LHCN-M2 (cell line): ENCODE data around the gene ENOX1. TPM values are rescaled to one million over a fixed set of nuclear protein-coding genes. Genes with fewer than 3 reads are reported as not detected.

ENCODE experiments used
- DNase-seq: peaks from one replicate; pipeline ENCODE4 v3.0.0-alpha.2; 2012; ENCODE audit warnings: low read depth
- total RNA-seq: library from RNA; depleted of rRNA; stranded (reverse); fragments of >200 nt; gene quantifications from 2 replicates; pipeline ENCODE4 v1.2.3, GENCODE V29; 2014

ENOX1 gene
- total RNA-seq, 1 experiment from 2014 or later, result 7.7 TPM

DNA sequence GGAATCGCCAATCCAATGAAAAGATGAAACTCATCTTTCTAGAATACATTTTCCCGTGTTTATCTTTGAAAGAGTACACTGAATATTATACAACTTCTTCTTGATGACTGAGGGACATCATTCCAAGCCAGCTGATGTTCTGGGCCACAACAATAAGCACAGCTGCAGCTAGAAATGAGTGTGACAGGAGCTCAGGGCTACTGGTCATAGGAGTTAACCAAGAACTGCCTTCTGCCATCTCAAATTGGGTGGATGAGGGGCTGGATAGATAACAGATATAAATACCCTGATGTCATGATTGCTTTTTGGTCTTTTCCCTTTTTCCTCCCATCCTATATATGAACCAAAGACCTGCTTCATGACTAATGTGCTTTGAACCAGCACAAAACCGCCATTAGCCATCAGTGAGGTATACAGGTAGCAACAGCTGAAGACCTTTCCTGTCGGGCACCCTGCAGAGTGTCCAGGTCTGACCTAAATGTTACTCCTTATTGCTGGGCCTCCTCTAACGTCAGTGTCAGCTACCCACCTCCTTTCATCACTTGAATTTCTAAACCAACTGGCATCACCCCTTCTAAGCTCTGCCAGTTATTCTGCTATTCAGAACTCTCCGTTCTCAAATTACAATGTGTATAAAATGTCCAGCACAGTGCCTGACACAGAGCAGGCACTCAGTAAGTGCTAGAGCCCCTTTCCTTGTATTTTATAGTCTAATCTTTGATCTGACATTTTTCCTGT lies 178.2 kb downstream of the ENOX1 start:
- DNase-seq, result no peak

DNA sequence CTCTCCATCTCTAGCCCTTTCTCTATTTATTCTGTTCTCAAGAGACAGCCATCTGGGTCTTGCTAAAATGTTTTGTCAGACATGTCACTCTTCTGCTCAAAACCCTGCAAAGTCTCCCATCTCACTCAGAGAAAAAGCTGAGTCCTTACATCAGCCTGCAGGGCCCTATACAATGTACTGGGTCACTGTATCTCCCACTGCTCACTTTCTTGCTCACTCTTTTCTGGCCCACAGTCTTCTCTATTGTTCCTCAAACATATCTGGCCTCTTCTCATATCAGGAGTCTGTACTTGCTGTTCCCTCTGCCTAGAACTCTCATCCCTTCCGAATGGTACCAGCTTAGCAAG lies 189.2 kb downstream of the ENOX1 start:
- no peak for DNase-seq

DNA sequence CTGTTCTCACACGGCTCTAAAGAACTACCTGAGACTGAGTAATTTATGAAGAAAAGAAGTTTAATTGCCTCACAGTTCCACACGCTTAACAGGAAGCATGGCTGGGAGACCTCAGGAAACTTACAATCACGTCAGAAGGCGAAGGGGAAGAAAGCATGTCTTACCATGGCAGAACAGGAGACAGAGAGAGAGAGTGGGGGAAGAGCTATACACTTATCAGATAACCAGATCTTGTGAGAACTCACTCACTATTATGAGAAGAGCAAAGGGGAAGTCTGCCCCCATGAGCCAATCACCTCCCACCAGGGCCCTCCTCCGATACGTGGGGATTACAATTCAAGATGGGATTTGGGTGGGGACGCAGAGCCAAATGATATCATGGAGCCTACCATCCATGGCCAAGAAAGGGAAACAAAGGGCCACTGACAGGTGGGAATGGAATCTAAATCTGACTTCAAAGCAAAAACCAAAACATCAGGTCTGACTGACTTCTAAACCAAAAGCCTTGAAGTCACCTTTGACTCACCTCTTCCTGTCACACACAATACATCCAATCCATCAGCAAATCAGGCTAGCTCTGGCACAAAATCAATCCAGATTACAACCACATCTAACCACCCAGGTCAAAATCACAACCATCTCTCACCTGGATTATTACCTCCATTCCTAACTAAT lies 189.7 kb downstream of the ENOX1 start:
- DNase-seq, result no peak

DNA sequence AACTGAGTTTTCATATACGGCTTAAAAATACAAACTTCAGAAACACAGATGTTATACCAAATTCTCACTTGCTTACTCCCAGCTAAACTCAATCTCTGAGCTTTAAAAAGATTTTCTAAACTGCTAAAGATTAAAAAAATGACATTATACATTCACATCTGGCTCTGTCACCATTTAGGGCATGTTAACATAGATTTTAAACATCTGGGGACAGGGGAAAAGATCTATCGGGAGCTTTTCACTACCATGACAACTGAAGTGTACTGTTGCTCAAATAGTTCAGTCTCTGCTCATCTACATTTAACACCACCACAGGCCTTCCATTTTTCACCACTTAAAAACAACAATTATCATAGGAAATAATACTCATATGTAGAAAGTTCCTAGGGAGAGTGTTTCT lies 190.8 kb downstream of the ENOX1 start:
- DNase-seq, result no peak

DNA sequence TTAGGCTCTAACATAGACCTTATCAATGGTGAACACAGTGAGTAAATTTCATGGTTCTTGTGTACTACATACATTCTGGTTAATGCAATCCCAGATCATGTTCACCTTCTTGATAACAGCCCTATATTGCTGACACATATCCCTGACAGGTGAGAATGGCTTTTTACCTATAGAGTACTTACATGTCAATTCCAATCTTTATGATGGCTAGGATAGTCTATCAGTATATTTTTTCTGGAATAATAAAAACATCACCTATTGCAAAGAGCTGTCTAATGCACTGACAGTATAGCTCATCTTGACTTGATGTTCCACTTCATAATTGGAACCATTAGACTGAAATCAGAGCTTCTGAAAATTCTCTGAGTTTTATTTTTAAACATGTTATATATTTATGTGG lies 199.4 kb downstream of the ENOX1 start:
- DNase-seq, result no peak

DNA sequence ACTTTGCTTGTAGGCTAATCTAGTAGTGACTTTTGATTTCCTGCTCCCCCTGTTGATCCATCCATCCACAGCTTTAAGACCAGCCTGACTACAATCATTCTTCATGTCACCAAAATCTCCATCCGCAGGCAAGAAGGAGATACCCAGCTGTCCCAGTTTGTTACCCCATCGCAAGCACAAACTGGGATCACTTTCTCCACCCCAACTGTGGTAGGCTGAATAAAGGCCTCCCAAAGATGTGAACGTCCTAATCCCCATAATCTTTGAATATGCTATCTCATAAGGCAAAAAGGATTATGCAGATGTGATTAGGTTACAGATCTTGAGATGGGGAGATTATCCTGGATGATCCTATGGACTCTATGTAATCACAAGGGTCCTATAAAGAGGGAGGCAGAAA lies 202.0 kb downstream of the ENOX1 start:
- DNase-seq, result no peak

DNA sequence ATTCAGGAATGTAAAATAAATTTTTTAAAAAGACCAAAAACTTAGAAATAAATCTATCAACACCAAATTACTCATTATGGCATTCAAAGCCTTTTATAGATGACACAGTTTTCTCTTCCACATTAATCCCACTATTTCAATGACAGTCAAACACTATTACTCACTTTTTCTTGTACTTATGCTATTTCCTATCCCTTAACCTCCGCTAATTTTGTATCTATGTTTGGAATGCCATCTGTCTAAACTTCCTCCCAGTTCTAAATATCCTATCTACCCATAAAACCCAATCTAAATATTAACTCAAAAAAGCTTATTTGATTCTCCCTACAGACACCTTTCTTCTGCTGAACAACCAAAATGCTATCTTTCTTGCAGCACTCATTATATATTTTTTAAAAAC lies 203.5 kb downstream of the ENOX1 start:
- no peak for DNase-seq

DNA sequence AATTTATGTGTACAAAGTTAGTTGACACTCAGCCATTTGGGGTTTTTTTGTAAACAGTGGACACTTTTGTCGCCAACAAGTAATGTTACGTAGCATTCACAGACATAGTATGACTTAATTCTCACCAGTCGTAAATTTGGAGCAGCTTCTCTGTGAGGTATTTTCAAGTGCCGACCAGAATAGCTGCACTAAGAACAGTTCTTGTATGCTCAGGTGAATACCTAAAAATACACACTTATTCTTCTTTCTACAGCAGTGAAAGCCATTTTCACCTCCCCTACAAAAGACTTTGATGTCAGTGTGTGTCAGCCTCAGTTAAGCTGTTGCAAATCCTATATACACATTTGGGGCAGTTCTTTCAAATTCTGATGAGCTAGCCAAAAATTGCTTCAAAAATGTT lies 206.5 kb downstream of the ENOX1 start:
- DNase-seq, result no peak

DNA sequence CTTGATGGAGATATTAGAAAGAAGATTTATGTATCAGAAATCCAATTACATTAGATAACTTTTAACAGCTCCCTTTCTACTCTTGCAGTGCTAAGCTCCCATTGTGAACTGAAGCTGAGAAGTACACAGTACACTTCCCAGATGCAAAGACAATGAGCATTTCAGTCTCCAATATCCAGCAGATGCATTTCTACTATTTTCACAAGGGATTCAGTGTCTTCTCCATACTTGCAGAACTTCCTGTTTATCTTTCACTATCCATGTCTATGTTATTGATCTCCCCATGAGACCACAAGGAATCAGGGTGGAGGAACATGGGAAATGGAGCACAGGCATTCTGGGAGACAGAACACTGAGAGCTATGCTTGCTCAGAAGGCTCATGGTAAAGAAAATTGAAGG lies 207.5 kb downstream of the ENOX1 start:
- no peak for DNase-seq

DNA sequence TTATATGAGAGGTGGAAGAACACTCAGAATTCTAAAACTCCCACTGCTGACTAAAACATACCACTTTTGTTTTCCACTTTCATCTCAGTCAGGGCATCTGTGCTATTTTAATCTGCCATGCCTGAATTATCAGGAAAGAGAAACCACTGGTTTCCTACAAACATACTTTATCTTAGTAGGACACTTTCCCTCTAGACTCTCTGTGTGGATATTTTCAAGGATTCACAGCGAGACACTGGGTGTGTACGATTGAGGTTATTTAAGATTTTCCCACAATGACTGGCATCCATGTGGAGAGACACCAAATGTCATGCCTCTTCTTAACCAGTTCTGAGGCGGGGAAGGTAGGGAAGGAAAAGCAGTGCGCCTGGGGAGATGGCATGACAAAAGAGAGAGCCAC lies 212.2 kb downstream of the ENOX1 start:
- peak; percentile 13 for DNase-seq

DNA sequence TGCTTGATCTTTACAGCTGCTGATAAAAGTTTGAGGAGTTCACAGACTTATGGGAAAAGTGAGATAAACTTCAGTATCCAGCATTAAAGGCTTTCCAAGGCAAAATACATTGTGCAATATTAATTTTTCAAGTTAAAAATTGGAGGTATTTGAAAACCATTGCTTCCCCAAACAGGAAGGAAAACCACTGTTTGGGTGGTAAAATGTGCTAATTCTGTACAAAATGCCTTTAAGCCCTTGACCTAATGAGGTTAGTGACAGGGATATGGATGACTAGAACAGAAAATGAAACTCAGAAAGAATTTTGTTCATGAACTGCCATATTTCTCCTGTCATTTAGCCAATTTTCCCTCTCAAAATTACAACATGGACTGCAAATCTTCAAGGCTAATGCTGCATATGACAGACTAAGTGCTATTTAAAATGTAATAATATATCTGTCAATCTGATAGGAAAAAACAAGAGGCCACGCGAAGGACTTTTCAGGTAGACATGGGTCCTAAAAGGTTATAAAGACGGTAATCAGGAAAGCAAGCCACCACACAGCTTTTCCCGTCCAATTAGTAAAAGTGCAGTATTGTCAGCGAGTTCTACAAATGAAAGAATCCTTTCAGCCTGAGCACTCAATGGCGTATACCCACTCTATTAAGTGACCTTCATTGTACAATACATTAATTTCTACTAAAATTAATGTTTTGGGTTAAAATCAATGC lies 212.8 kb downstream of the ENOX1 start:
- peak; percentile 32 for DNase-seq

DNA sequence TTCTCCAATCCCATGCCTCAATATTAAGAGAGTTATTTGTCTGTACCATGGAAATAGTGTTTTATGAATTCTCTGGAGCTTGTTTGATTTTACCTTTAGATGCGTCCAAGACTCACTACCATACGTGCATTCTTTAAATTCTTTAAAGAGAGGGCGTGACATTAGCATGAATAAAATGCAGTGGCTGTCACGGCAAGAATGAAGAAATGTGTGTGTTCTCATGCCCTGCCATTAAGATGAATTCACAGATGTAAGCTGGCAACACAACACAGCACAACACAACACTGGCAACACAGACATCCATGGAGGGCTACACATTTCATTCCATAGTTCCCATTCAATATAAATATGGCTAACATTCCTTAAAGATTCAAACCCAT lies 213.4 kb downstream of the ENOX1 start:
- DNase-seq, result peak; percentile 44

DNA sequence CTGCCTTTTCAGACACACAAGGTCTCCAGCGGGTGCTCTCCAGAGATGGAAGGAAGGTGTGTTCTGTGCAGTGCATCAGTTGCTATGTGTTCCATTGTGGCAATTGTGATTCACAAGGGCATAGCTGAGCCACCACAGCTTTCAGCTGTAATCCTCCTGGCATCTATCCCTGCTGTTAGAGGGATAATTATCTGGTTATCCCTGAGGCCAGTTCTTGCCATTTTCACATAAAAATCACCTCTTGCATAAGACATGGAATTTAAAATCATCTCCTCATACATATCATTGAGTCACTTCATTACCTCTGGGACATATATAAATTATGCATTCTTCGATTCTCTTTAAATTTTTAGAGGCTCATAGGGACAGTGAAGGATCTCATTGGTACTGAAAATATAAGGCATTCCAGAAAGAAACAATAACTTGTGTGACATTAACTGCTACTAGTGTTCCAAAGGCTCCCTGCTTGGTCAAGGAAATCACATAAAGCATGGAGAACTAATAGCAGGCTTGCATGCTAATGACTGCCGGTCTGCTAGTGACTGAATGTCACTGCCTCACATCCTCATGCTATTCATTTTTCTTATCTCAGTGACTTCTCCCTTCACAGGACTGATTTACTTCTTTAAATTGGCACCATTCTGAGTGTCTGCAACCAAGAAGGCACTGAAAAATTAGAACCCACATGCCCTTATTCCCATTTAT lies 214.0 kb downstream of the ENOX1 start:
- peak; percentile 81 for DNase-seq

DNA sequence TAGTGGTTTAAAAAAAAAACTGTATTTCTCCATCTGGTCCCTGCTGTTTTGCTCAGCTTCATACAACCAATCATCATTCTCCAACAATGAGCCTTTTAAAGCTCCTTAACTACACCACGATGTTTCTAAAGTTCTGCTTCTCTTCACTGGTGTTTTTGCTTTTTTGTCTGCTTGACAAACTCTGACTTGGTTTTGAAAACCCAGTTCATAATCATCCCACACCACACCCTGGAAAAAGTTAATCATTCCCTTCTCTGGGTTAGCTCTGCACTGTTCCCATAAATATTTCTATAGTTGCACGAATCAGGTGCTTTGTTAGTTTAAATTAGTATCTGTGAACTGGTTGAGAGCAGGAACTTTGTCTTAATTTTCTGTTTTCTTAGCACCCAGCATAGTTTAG lies 217.1 kb downstream of the ENOX1 start:
- DNase-seq, result no peak

DNA sequence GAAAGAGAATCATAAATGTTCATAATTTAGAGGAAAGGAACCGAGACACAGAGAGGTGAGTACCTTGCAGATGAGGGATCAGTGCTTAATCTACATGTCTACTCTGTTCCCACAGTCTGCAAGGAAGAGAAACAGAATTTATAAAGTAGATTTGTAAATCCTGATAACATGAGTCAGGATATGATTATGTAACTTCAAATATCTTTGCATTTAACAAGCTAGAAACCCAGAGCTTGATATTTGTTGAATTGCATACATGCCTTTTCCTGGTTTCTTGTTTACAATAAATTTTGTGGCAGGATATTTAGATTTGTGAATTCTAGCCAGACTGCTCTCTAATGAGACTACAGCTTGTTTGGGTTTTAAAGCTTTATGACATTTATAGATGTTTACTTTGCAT lies 219.2 kb downstream of the ENOX1 start:
- DNase-seq, result peak; percentile 17

DNA sequence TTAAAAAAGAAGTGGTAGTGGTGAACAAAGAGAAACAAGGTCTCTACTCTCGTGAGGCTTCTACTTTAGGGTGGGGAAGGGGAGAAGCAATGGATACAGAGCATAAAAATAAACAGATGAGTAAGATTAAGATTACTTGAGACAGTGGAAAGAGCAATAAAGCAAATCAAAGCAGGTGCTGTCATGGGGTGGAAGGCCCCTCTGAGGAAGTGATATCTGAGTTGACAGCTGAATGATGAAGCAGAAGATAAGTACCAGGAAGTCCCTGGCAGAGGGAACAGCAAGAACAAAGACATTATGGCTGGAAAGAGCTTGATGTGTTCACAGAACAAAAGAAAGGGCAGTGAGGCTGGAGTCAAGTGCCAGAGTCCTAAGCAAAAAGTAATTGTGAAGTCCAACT lies 221.8 kb downstream of the ENOX1 start:
- DNase-seq, result no peak

DNA sequence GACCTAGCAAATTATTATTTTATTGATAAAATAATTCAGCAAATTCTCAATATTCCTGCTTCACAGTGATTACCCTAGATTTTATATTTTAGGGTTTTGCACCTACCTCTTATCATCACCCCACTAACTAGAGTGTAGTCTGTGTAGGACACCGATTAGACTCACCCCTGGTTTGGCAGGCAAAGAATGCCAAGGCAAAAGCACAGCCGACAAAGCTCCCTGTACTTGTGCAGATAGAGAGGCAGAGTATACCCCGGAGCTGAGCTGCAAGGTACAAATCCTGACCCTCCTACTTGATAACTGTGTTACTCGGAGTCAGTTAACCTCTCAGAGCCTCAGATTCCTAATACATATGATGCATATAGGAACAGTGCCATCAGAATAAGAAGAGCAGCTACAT lies 225.7 kb downstream of the ENOX1 start:
- no peak for DNase-seq

DNA sequence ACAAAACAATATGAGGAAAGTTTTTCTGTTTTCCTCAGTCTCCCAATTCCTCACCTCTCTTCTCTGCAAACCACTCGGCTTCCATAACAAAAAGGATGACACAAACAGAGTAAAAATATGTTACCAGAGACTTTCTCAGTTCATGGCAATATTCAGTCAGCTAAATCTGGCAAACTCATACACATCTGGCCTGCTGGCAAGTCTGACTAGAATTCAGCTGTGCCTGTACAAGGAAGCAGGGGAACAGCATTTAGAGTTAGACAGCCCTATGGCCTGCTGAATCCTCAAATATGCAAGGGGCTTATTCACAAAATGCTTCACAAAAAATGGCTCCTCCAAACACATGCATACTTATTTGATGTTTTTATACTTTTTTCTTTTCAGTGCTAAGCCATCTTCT lies 227.8 kb downstream of the ENOX1 start:
- no peak for DNase-seq

DNA sequence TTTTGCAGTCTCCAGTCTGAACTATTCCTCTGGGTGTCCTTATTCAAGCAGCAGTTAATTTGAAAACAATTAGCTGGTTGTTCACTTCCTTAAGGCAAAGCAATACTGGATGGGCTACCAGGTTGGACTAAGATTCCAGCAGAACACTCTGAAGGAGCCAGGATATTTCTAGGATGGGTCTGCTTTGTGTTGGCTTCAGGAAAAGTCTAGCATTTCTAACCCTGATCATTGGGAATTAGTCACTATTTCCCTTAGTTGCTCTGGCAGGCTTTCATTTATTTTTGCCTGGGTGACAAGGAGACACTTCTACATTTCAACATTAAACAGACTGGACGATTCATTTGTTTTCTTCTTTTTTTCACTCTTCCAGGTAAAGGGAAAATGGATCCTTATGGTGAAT lies 228.4 kb downstream of the ENOX1 start:
- no peak for DNase-seq

DNA sequence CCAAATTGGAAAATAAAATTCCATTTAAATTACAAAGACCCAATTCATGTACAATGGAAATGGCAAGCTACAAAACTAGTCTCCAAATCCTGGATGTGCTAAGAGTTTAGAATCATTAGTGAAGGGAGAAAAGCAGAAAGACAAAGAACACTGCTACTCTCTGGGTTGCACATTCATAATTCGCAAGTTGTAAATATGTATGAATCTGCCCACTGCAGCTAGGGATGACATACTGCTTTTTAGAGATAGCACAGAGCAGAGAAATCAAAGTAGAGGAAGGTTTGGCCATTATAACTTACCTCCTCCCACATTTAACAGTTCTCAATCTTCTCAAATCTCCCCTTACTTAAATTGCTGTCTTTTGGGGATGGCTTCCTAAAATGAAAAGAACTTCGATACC lies 231.1 kb downstream of the ENOX1 start:
- no peak for DNase-seq

DNA sequence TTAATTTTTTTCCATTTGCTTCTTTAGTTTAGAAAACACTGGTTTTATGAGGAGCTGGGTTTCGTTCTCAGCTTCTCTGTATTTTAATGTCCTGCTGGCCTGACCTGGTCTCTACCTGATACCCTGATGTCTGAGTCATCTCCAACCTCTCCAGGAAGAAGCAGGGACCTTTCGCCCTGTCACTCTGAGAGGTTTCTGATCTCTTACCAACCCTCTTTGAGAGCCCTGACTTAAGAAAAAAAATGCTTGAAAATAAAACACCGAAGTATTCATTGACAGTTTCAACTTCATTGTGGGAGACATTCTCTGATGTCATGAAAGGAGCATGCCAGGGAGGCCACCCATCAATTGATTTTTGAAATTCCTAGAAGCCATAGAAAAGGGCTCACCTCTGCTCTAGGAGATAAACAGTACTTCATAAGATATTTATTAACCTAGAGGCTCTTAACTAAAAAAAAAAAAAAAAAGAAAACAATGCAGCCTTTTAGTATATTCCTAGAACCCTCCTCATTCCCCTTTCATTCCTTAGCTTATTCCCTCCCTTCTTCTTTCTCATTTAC lies 234.8 kb downstream of the ENOX1 start:
- no peak for DNase-seq

DNA sequence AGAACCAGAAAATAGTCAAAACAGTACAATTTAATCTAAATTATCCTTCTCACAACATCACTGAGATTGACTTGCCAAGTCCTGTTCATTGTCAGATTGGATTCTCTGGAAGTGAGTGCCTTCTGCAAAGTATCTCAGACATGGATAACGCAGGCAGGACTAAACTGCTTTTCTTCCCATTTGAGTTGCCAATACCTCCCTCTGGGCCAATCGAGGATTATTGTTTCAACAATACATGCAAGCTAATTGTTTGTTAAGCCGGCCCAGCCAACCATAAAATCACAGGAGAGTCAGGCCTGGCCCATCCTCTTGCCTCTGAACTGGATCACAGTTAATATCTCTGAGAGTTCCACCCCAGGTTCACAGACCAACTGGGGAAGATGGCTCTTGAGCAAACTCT lies 240.0 kb downstream of the ENOX1 start:
- DNase-seq, result no peak
